RWPE1 (cell line): ENCODE data around the gene ZBTB7C.

Experiments used
- CTCF ChIA-PET: fragments of 350-600 bp; sonication (Branson Sonifier 250); formaldehyde crosslinking; extraction: SDS; loops from one replicate; lab custom pipeline; 2021; lab: Yijun Ruan, JAX
- POLR2A ChIA-PET: fragments of 400-600 bp; formaldehyde crosslinking; extraction: SDS; loops from one replicate; lab custom pipeline; 2020; ENCODE audit warnings: antibody characterized with exemption; ENCODE audit not compliant: low non-redundant PET; lab: Yijun Ruan, JAX
- DNase-seq: peaks from one replicate; pipeline ENCODE4 v3.0.0; 2012; ENCODE audit warnings: low spot score
- H3K27ac ChIP-seq: fragments of 450-650 bp; 2 replicates; pipeline ENCODE4 v1.5.1; 2017
- TF ChIP-seq, protein P1 (sequence below): fragments of 450-650 bp; conservative IDR thresholded peaks from 2 replicates; pipeline ENCODE4 v1.5.1; 2017; ENCODE audit warnings: low read depth, mild to moderate bottlenecking

ZBTB7C gene

DNA sequence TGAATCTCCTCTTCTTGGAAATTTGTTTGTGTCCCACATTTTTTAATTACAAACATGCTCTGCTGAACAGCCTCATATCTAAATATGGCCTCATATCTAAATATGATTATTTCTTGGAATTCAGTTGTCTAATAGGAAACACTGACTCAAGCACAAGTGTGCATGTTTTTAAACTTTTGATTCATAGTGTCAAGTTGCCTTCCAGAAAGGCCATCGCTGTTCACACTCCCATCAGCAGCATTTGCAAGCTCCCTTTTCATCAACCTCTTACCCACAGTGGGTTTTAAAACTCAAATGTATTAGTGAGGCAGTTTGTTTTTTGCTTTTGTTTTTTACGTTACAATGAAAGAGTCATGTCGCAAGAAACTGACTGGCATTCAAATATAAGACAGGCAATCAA lies 413.5 kb downstream of the ZBTB7C start:
- ChIA-PET CTCF (no interaction called here), POLR2A (no interaction called here)
- TF ChIP-seq, protein P1, sequence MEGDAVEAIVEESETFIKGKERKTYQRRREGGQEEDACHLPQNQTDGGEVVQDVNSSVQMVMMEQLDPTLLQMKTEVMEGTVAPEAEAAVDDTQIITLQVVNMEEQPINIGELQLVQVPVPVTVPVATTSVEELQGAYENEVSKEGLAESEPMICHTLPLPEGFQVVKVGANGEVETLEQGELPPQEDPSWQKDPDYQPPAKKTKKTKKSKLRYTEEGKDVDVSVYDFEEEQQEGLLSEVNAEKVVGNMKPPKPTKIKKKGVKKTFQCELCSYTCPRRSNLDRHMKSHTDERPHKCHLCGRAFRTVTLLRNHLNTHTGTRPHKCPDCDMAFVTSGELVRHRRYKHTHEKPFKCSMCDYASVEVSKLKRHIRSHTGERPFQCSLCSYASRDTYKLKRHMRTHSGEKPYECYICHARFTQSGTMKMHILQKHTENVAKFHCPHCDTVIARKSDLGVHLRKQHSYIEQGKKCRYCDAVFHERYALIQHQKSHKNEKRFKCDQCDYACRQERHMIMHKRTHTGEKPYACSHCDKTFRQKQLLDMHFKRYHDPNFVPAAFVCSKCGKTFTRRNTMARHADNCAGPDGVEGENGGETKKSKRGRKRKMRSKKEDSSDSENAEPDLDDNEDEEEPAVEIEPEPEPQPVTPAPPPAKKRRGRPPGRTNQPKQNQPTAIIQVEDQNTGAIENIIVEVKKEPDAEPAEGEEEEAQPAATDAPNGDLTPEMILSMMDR, result no peak

DNA sequence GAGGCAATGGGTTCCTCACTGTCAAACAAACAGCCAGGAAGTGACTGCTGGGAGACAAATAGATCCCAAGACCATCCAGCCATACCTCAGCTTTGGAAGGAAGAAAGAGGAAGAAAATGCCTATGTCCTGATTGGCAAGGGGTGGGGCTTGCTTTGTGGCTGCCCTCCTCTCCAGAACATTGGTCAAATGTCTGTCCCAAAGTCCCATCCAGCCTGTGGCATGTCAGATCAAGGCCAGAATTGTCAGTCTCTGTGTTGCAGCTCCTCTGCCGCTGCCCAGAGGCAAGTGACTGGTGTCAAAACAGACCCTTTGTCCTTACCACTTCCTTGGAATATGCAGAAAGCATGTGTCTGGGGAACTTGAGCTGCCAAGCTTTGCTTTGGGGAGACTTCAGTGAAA lies 415.8 kb downstream of the ZBTB7C start:
- no peak for DNase-seq
- CTCF ChIA-PET, result no interaction called here
- TF ChIP-seq, protein P1, result no peak
- H3K27ac ChIP-seq, result no peak overlapping the region
- POLR2A ChIA-PET, result no interaction called here

More for the DNA sequence above, 413.5 kb downstream of the ZBTB7C start:
- H3K27ac ChIP-seq, result no peak overlapping the region
- DNase-seq, result no peak

DNA sequence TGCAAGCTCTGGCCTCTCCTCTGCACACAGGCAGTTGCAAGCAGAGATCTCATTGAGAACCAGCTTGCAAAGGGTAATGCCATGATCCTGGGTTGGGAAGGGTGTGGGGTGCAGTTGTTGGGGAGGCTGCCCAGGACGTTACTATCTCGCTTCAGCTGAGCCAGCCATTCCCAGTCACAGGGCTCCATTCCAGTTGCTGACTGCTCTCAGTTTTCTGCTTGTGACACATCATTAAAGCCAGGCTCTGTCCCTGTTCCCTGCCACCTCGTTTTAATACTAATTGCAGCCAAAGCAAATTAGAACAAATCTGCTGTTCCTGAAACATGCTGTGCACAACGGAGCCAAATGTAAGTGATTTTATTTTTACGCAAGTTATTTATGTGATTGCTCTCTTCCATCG lies 416.2 kb downstream of the ZBTB7C start:
- DNase-seq, result no peak
- POLR2A ChIA-PET, result no interaction called here
- TF ChIP-seq, protein P1, result no peak
- H3K27ac ChIP-seq, result no peak overlapping the region
- CTCF ChIA-PET, result no interaction called here

GRCh38 chr18:47992266-47992665 lies 416.9 kb downstream of the ZBTB7C start:
- CTCF ChIA-PET, result interaction anchor here (0.6 kb wide), 1 partner anchor 466 kb away, joined by 7 read pairs; no protein-coding TSS in a partner anchor

DNA sequence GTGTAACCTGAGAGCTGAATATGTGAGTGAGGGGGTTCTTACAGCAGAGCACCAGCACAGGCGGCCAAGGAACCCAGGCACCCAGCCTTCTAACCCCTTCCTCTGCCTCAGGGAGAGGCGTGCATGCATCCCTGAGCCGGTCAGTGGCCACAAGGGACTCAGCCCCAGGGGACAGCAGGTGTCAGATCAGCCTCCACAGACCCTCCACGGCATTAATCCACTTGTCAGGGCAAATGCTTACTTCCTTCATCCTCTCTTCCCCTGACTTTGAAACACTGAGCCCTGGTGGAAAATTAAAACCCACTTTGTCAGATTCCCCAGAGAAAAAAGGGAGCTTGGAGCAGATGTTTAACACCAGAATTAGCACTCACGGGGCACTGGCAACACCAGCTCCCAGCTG lies 418.2 kb downstream of the ZBTB7C start:
- CTCF ChIA-PET, result no interaction called here
- POLR2A ChIA-PET, result no interaction called here
- TF ChIP-seq, protein P1, result no peak
- no peak for DNase-seq
- no peak overlapping the region for H3K27ac ChIP-seq

More at GRCh38 chr18:47992266-47992665, 416.9 kb downstream of the ZBTB7C start:
- POLR2A ChIA-PET, result no interaction called here
- no peak for DNase-seq
- no peak overlapping the region for H3K27ac ChIP-seq
- TF ChIP-seq, protein P1, result no peak

DNA sequence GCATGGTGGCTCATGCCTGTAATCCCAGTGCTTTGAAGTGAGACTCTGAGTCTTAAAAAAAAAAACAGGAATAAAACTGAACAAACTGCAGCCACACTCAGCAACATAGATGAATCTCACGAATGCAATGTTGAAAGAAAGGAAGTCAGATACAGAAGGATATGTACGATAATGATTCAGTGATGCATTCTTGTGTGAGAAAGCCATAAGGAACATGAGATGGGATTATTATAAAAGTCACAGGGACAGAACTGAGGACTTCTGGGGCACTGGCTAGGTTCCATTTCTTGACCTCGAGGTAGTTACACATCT lies 421.8 kb downstream of the ZBTB7C start:
- no peak for DNase-seq
- TF ChIP-seq, protein P1, result no peak
- POLR2A ChIA-PET, result no interaction called here
- H3K27ac ChIP-seq, result no peak overlapping the region
- CTCF ChIA-PET, result no interaction called here
